Fibroblast of mammary gland (primary cell): ENCODE results near the gene NKX6-2.

Source experiments
- DNase-seq: peaks from one replicate; pipeline ENCODE4 v3.0.0-alpha.2; 2010; ENCODE audit warnings: low read depth
- H3K4me3 ChIP-seq: 2 replicates; pipeline ENCODE4 v1.5.1; 2011; ENCODE audit warnings: low read depth, mild to moderate bottlenecking, low read length, moderate library complexity; ENCODE audit not compliant: control insufficient read depth
- CTCF ChIP-seq: conservative IDR thresholded peaks from 2 replicates; pipeline ENCODE4 v1.5.1; 2011; ENCODE audit warnings: low read depth, low read length, inconsistent platforms; ENCODE audit not compliant: control insufficient read depth, insufficient read depth

Gene NKX6-2

GRCh38 chr10:132816718-132817117 lies 30.8 kb upstream of the NKX6-2 start:
- no peak overlapping the region for H3K4me3 ChIP-seq
- DNase-seq, result no peak
- TF ChIP-seq CTCF, result no peak

- DNase-seq, result no peak
- no peak overlapping the region for H3K4me3 ChIP-seq
- TF ChIP-seq CTCF, result no peak
Observed at GRCh38 chr10:132815168-132815857, 29.4 kb upstream of the NKX6-2 start.

GRCh38 chr10:132814469-132814856 lies 28.5 kb upstream of the NKX6-2 start:
- no peak for DNase-seq
- no peak overlapping the region for H3K4me3 ChIP-seq
- no peak for TF ChIP-seq CTCF

GRCh38 chr10:132813560-132814468 lies 27.9 kb upstream of the NKX6-2 start:
- H3K4me3 ChIP-seq, result no peak overlapping the region
- no peak for TF ChIP-seq CTCF
- DNase-seq, result no peak

- H3K4me3 ChIP-seq, result no peak overlapping the region
- TF ChIP-seq CTCF, result no peak
- no peak for DNase-seq
Observed at GRCh38 chr10:132813001-132813401, 27.1 kb upstream of the NKX6-2 start.

- no peak for TF ChIP-seq CTCF
- H3K4me3 ChIP-seq, result no peak overlapping the region
- DNase-seq, result no peak
Observed at GRCh38 chr10:132812520-132812919, 26.6 kb upstream of the NKX6-2 start.
